Tibial nerve (tissue), 3 donors: ENCODE measurements around the gene LTBP2.

Source experiments
- POLR2A ChIP-seq, 2 donors: fragments of 450-650 bp; IDR thresholded peaks; one replicate each; pipeline ENCODE4 v1.6.1; 2017; ENCODE audit warnings: antibody characterized with exemption in 2 of 2, mild to moderate bottlenecking in 2 of 2, moderate library complexity in 2 of 2
- TF ChIP-seq, protein P1 (sequence below), 5 experiments: fragments of 200-600 bp in 3 of 5; fragments of 450-650 bp in 2 of 5; sonication (generic) in 3 of 5; IDR thresholded peaks; one replicate each; pipeline ENCODE4 v1.5.1; 2016 to 2019; ENCODE audit warnings: antibody characterized with exemption in 5 of 5, mild to moderate bottlenecking in 3 of 5, moderate library complexity in 2 of 5

DNA sequence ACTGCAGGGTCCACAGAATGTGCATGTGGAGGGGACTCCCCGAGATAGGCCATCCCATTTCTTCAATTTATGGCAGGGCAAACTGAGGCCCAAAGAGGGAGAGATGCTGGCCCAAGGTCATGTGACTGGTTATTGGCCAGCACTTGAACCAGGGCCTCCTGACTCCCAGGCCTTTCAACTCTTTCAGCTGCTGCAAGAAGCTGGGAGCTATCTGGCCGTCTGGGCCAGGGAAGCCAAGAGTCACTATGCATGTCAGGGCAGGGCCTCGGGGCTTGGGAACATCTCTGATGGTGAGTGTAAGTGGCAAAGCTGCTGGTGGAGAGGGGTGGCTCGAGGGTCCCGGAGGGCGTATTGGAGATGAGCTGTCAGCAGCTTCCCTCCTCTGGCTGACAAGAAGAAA is 9.5 kb upstream of the LTBP2 start:
- TF ChIP-seq, protein P1, sequence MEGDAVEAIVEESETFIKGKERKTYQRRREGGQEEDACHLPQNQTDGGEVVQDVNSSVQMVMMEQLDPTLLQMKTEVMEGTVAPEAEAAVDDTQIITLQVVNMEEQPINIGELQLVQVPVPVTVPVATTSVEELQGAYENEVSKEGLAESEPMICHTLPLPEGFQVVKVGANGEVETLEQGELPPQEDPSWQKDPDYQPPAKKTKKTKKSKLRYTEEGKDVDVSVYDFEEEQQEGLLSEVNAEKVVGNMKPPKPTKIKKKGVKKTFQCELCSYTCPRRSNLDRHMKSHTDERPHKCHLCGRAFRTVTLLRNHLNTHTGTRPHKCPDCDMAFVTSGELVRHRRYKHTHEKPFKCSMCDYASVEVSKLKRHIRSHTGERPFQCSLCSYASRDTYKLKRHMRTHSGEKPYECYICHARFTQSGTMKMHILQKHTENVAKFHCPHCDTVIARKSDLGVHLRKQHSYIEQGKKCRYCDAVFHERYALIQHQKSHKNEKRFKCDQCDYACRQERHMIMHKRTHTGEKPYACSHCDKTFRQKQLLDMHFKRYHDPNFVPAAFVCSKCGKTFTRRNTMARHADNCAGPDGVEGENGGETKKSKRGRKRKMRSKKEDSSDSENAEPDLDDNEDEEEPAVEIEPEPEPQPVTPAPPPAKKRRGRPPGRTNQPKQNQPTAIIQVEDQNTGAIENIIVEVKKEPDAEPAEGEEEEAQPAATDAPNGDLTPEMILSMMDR (IDR thresholded peaks at IDR 0.05) = no peak
- no peak for TF ChIP-seq POLR2A (IDR thresholded peaks at IDR 0.05)
